GM12873 (cell line): ENCODE results near the gene RASSF6.

Source experiments
- TF ChIP-seq, protein P1 (sequence below): IDR thresholded peaks from 2 replicates; pipeline ENCODE4 v1.5.1; 2012; ENCODE audit warnings: low read depth, mild to moderate bottlenecking, moderate library complexity, low read length, control low read depth; ENCODE audit not compliant: insufficient read depth; ENCODE audit errors: missing control alignments

The RASSF6 gene, protein sequence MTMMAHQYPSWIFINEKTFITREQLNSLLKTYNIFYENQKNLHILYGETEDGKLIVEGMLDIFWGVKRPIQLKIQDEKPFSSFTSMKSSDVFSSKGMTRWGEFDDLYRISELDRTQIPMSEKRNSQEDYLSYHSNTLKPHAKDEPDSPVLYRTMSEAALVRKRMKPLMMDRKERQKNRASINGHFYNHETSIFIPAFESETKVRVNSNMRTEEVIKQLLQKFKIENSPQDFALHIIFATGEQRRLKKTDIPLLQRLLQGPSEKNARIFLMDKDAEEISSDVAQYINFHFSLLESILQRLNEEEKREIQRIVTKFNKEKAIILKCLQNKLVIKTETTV

DNA sequence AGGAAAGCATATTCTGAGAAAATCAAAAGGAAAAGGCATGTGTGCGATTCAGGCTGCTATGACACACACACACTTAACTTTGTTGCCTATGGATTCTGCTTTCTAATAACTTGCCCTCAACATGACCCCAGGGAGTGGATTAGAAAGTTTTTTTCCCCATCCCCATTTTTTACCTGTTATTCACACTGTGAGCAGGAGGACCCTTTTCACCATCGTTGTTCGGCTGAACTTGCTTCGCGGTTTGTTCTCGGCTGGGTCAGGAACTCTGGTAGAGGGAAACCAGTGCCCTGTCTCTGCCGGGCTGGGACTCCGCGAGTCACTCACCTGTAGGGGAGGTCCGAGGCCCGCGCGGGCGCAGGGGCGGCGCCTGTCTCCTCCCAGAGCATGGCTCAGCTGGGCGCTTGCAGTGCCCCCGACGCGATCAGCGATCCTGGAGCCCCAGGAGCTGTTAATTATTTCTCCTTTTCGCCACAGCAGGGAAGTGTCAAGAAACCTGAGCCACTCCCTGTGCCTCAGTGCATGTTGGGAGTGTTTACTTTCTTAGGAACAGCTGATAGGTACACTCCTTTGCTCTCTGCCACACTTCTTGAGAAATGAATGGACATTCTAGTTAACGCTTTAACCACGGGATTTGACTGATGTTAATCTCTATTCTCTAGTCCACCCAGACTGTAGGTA is at the start of gene RASSF6:
TSS of gene RASSF6 (minus strand) at position 322 of the 678 bp plus-strand sequence. CDS start 8,641 bp downstream, outside the sequence.
- TF ChIP-seq, protein P1, sequence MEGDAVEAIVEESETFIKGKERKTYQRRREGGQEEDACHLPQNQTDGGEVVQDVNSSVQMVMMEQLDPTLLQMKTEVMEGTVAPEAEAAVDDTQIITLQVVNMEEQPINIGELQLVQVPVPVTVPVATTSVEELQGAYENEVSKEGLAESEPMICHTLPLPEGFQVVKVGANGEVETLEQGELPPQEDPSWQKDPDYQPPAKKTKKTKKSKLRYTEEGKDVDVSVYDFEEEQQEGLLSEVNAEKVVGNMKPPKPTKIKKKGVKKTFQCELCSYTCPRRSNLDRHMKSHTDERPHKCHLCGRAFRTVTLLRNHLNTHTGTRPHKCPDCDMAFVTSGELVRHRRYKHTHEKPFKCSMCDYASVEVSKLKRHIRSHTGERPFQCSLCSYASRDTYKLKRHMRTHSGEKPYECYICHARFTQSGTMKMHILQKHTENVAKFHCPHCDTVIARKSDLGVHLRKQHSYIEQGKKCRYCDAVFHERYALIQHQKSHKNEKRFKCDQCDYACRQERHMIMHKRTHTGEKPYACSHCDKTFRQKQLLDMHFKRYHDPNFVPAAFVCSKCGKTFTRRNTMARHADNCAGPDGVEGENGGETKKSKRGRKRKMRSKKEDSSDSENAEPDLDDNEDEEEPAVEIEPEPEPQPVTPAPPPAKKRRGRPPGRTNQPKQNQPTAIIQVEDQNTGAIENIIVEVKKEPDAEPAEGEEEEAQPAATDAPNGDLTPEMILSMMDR, result no peak

DNA sequence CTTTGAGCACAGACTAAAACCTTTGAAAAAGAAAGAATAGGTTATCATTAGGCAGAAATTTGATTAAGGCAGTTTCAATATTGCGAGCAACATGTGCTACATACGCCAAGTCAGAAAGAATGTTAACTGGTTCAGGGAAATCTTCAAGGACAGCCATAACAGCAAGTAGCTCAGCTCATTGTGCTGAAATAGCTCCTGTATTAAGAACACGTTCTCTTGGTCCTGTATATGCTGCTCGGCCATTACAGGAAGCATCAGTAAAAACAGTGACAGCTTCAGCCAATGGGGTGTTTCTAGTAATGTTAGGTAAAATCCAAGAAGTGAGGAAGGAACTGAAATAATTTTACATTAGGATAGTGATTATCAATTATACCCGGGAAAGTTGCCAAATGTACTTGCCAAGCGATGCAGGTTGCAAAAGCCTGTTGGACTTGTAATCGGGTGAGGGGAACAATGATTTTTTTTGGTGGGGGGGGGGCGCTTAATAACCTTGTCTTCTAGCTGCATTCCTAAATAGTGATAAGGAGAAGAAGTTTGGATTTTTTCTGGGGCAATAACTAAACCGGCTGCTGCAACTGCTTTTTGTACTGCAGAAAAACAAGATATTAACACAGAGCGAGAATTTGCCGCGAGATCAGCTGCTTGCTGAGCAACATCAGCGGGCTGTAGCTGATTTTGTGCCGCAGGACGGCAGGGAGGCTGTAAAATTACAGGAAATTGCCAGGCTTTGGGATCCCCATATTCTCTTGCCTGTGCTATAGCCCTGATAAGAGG is 49.4 kb upstream of the RASSF6 start:
- TF ChIP-seq, protein P1, result no peak

DNA sequence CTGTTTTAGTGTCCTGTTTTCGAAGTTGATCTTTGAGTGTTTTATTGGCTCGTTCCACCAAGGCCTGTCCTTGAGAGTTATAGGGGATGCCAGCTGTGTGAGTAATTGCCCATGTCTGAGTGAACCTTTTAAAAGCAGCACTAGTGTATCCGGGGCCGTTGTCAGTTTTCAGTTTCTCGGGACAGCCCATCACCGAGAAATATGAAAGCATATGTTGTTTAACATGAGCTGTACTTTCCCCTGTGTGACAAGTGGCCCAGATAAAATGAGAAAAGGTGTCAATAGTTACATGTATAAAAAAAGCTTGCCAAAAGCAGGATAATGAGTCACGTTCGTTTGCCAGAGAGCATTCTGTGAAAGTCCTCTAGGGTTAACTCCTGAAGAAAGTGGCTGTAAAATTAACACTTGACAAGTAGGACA is 48.6 kb upstream of the RASSF6 start:
- TF ChIP-seq, protein P1, result no peak

DNA sequence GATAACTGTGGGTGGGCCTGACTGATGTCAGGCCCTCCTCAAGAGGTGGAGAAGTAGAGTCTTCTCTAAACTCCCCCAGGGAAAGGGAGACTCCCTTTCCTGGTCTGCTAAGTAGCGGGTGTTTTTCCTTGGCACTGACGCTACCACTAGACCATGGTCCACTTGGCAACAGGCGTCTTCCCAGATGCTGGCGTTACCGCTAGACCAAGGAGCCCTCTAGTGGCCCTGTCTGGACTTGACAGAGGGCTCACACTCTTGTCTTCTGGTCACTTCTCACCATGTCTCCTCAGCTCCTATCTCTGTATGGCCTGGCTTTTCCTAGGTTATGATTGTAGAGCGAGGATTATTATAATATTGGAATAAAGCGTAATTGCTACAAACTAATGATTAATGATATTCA is 45.7 kb upstream of the RASSF6 start:
- TF ChIP-seq, protein P1, result peak; percentile 29

DNA sequence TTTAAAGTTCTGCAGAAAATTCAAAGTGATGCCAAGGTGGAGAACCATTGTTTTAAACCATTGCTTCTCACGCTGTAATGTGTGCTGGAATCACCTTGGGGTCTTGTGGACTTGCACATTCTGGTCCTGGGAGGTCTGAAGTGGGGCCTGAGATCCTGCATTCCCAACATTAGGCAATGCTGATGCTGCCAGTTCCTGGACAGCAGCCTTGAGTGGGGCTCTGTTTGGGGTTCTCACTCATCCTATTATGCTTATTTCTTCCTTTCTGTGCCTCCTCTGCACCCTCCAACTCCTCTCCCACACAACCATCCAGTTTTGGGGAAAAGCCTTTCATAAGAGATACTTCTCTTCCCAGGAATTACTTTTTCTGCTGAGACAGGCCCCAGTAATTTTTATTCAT is 44.2 kb upstream of the RASSF6 start:
- TF ChIP-seq, protein P1, result no peak

DNA sequence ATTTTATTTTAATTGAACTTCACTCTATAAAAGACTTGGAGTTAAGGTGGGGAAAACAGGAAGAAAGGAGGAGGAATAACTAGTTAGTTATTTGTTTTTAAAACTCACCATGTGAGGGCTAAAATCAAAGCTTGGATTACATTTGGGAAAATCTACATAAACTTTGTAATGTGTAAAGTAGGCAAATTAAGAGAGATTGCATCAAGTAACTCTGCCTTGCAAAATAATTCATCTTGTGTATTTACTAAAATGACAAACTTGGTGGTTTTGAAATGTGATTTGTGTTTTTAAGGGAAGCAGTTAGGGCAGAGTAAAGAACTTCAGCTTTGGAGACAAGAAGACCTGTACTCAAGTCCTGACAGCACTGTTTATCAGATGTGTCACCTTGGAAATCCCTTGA is 43.3 kb upstream of the RASSF6 start:
- TF ChIP-seq, protein P1, result no peak
